ENCODE results near the gene MND1. TPM values are rescaled to one million over a fixed set of nuclear protein-coding genes. Genes with fewer than 3 reads are reported as not detected.

The MND1 gene
- total RNA-seq, 1 experiment from 2014 or later: 7.9 TPM

GRCh38 chr4:153407906-153408305 is 63.4 kb downstream of the MND1 start:
- Histone ChIP-seq H3K4me1 (ENCODE audit: insufficient read depth, low read length) (peaks cover 17% of the 10 kb centered on the region), H3K9me2 (replicated peaks; ENCODE audit: low read length) (no peaks in the 10 kb centered on the region), H3K4me2 (ENCODE audit: low read length) (no peak overlapping the region), H3K79me2 (ENCODE audit: low read length) (no peaks in the 10 kb centered on the region), H3K27ac (ENCODE audit: low read length) (no peak overlapping the region), H3K9ac (ENCODE audit: low read length) (no peak overlapping the region), H2AFZ (ENCODE audit: low read length) (no peak overlapping the region), H3K36me3 (ENCODE audit: low read depth, low read length) (no peaks in the 10 kb centered on the region), H3K9me3 (ENCODE audit: low read length) (no peaks in the 10 kb centered on the region), H3F3A (ENCODE audit: low read length, unreplicated experiment) (no peaks in the 10 kb centered on the region), H3K27me3 (ENCODE audit: low read length) (no peaks in the 10 kb centered on the region), H3K4me3 (ENCODE audit: low read length) (no peak overlapping the region), H4K20me1 (ENCODE audit: low read length) (no peaks in the 10 kb centered on the region)
- intact Hi-C loops (cut with micrococcal nuclease): no loop called here
- CTCF ChIA-PET: no interaction called here
- TF ChIP-seq EZH2 (IDR thresholded peaks at IDR 0.05; ENCODE audit: low read length, unreplicated experiment) (no peak), EZH2phosphoT487 (IDR thresholded peaks at IDR 0.05; ENCODE audit: borderline replicate concordance, low read length) (no peak)
- TF ChIP-seq, protein P1, sequence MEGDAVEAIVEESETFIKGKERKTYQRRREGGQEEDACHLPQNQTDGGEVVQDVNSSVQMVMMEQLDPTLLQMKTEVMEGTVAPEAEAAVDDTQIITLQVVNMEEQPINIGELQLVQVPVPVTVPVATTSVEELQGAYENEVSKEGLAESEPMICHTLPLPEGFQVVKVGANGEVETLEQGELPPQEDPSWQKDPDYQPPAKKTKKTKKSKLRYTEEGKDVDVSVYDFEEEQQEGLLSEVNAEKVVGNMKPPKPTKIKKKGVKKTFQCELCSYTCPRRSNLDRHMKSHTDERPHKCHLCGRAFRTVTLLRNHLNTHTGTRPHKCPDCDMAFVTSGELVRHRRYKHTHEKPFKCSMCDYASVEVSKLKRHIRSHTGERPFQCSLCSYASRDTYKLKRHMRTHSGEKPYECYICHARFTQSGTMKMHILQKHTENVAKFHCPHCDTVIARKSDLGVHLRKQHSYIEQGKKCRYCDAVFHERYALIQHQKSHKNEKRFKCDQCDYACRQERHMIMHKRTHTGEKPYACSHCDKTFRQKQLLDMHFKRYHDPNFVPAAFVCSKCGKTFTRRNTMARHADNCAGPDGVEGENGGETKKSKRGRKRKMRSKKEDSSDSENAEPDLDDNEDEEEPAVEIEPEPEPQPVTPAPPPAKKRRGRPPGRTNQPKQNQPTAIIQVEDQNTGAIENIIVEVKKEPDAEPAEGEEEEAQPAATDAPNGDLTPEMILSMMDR (conservative IDR thresholded peaks at IDR 0.05; ENCODE audit: low read depth, low read length): no peak
- no peak for DNase-seq
- ATAC-seq: no peak
- POLR2A ChIA-PET (ENCODE audit: unreplicated experiment): no interaction called here
- BruUV-seq (replicated peaks): no TSS peak

- Histone ChIP-seq H3K4me2 (ENCODE audit: low read length) (peak overlapping the region; percentile 16; the same call in 1 of the 2 replicates), H2AFZ (ENCODE audit: low read length) (no peak overlapping the region), H3K27me3 (ENCODE audit: low read length) (no peaks in the 10 kb centered on the region), H3K9me2 (replicated peaks; ENCODE audit: low read length) (no peaks in the 10 kb centered on the region), H3K36me3 (ENCODE audit: low read depth, low read length) (no peaks in the 10 kb centered on the region), H4K20me1 (ENCODE audit: low read length) (no peaks in the 10 kb centered on the region), H3K79me2 (ENCODE audit: low read length) (no peaks in the 10 kb centered on the region), H3K4me1 (ENCODE audit: insufficient read depth, low read length) (peaks cover 17% of the 10 kb centered on the region), H3K27ac (ENCODE audit: low read length) (peak overlapping the region; percentile 59), H3K9ac (ENCODE audit: low read length) (no peak overlapping the region; the same call in 1 of the 2 replicates), H3K9me3 (ENCODE audit: low read length) (no peaks in the 10 kb centered on the region), H3F3A (ENCODE audit: low read length, unreplicated experiment) (no peaks in the 10 kb centered on the region), H3K4me3 (ENCODE audit: low read length) (no peak overlapping the region)
- no TSS peak for BruUV-seq (replicated peaks)
- ATAC-seq: peak; percentile 51
- DNase-seq: peak; percentile 30
- CTCF ChIA-PET: interaction anchor here (0.9 to 1.2 kb wide), 3 partner anchors 24 to 165 kb away, joined by 4 to 9 read pairs (median 5); no protein-coding TSS in a partner anchor
- POLR2A ChIA-PET (ENCODE audit: unreplicated experiment): interaction anchor here (1.1 kb wide), 1 partner anchor 57 kb away, joined by 7 read pairs; the partner anchor contains the start of gene TMEM131L
- intact Hi-C loops (cut with micrococcal nuclease): no loop called here
- TF ChIP-seq EZH2phosphoT487 (IDR thresholded peaks at IDR 0.05; ENCODE audit: borderline replicate concordance, low read length): no peak
- no peak for TF ChIP-seq EZH2 (IDR thresholded peaks at IDR 0.05; ENCODE audit: low read length, unreplicated experiment)
- TF ChIP-seq, protein P1 (conservative IDR thresholded peaks at IDR 0.05; ENCODE audit: low read depth, low read length): no peak
Observed at GRCh38 chr4:153408932-153409331, 64.4 kb downstream of the MND1 start.

- no peak for TF ChIP-seq EZH2 (IDR thresholded peaks at IDR 0.05; ENCODE audit: low read length, unreplicated experiment)
- TF ChIP-seq EZH2phosphoT487 (IDR thresholded peaks at IDR 0.05; ENCODE audit: borderline replicate concordance, low read length): no peak
- TF ChIP-seq, protein P1 (conservative IDR thresholded peaks at IDR 0.05; ENCODE audit: low read depth, low read length): no peak
- POLR2A ChIA-PET (ENCODE audit: unreplicated experiment): interaction anchor here (1.1 kb wide), 1 partner anchor 56 kb away, joined by 7 read pairs; the partner anchor contains the start of gene TMEM131L
- intact Hi-C loops (cut with micrococcal nuclease): no loop called here
- H4K20me1 ChIP-seq (ENCODE audit: low read length): no peaks in the 10 kb centered on the region
- H3K27me3 ChIP-seq (ENCODE audit: low read length): no peaks in the 10 kb centered on the region
- no peak overlapping the region for H2AFZ ChIP-seq (ENCODE audit: low read length)
- H3K9me2 ChIP-seq (replicated peaks; ENCODE audit: low read length): no peaks in the 10 kb centered on the region
- DNase-seq (peak; percentile 70), ATAC-seq (peak; percentile 88)
- no peaks in the 10 kb centered on the region for H3K9me3 ChIP-seq (ENCODE audit: low read length)
- peaks cover 17% of the 10 kb centered on the region for H3K4me1 ChIP-seq (ENCODE audit: insufficient read depth, low read length)
- peak overlapping the region; percentile 9; the same call in 1 of the 2 replicates for H3K9ac ChIP-seq (ENCODE audit: low read length)
- no peak overlapping the region for H3K4me3 ChIP-seq (ENCODE audit: low read length)
- CTCF ChIA-PET: interaction anchor here (0.9 to 1.2 kb wide), 2 partner anchors 23 to 165 kb away, joined by 4 to 5 read pairs; no protein-coding TSS in a partner anchor
- H3K27ac ChIP-seq (ENCODE audit: low read length): peak overlapping the region; percentile 59
- H3K79me2 ChIP-seq (ENCODE audit: low read length): no peaks in the 10 kb centered on the region
- peak overlapping the region; percentile 46 for H3K4me2 ChIP-seq (ENCODE audit: low read length)
- H3K36me3 ChIP-seq (ENCODE audit: low read depth, low read length): no peaks in the 10 kb centered on the region
- no TSS peak for BruUV-seq (replicated peaks)
- no peaks in the 10 kb centered on the region for H3F3A ChIP-seq (ENCODE audit: low read length, unreplicated experiment)
Observed at GRCh38 chr4:153409412-153409811, 64.9 kb downstream of the MND1 start.
